NCI-H128 (cell line): ENCODE data around the gene BRSK2.

Experiments used
- DNase-seq: peaks from one replicate; lab custom pipeline; 2025; ENCODE audit not compliant: unreplicated experiment; lab: John Stamatoyannopoulos, UW

Gene BRSK2

GRCh38 chr11:1450344-1450875 lies 60.7 kb downstream of the BRSK2 start:
- DNase-seq, result no peak

- DNase-seq, result no peak
Measured at GRCh38 chr11:1450949-1451710, 61.4 kb downstream of the BRSK2 start.

GRCh38 chr11:1451781-1452470 lies 62.2 kb downstream of the BRSK2 start:
- no peak for DNase-seq

- no peak for DNase-seq
Measured at GRCh38 chr11:1452744-1453143, 63.0 kb downstream of the BRSK2 start.

- DNase-seq, result no peak
Measured at GRCh38 chr11:1453611-1454034, 63.9 kb downstream of the BRSK2 start.

GRCh38 chr11:1454576-1454975 lies 64.8 kb downstream of the BRSK2 start:
- DNase-seq, result no peak

GRCh38 chr11:1455032-1455762 lies 65.5 kb downstream of the BRSK2 start:
- DNase-seq, result no peak

- no peak for DNase-seq
Measured at GRCh38 chr11:1455763-1456060, 66.0 kb downstream of the BRSK2 start.

GRCh38 chr11:1456176-1456575 lies 66.4 kb downstream of the BRSK2 start:
- no peak for DNase-seq

- DNase-seq, result no peak
Measured at GRCh38 chr11:1456596-1457325, 67.0 kb downstream of the BRSK2 start.

GRCh38 chr11:1457326-1457680 lies 67.6 kb downstream of the BRSK2 start:
- DNase-seq, result no peak

GRCh38 chr11:1457856-1458255 lies 68.1 kb downstream of the BRSK2 start:
- DNase-seq, result no peak

GRCh38 chr11:1458340-1459218 lies 68.8 kb downstream of the BRSK2 start:
- DNase-seq, result no peak

- DNase-seq, result no peak
Measured at GRCh38 chr11:1459219-1459575, 69.5 kb downstream of the BRSK2 start.

- no peak for DNase-seq
Measured at GRCh38 chr11:1459764-1460395, 70.1 kb downstream of the BRSK2 start.

- no peak for DNase-seq
Measured at GRCh38 chr11:1460396-1460985, 70.8 kb downstream of the BRSK2 start.

- no peak for DNase-seq
Measured at GRCh38 chr11:1460986-1461825, 71.5 kb downstream of the BRSK2 start.

- no peak for DNase-seq
Measured at GRCh38 chr11:1461826-1462697, 72.3 kb downstream of the BRSK2 start.
